K562 (cell line): ENCODE data around the gene MAGEB4. TPM values are rescaled to one million over a fixed set of nuclear protein-coding genes. Genes with fewer than 3 reads are reported as not detected.

Experiments used
- ARNT ChIP-seq, 2 experiments: fragments of 450-650 bp; IDR thresholded peaks; 2 replicates each; pipeline ENCODE4 v1.6.1; 2016; ENCODE audit warnings: mild to moderate bottlenecking in 1 of 2
- BRD9 ChIP-seq: fragments of 450-650 bp; IDR thresholded peaks from 2 replicates; pipeline ENCODE4 v1.6.1; 2018; ENCODE audit warnings: low read depth; ENCODE audit not compliant: partially characterized antibody
- CBX2 ChIP-seq: fragments of 200-600 bp; sonication (generic); IDR thresholded peaks from one replicate; pipeline ENCODE4 v1.6.1; 2012; ENCODE audit warnings: mild to moderate bottlenecking, low read length, inconsistent platforms; ENCODE audit not compliant: insufficient read depth, poor library complexity, severe bottlenecking
- CHCHD3 ChIP-seq: fragments of 250-450 bp; sonication (Bioruptor Pico); IDR thresholded peaks from 2 replicates; pipeline ENCODE4 v2.1.2; 2022; ENCODE audit warnings: mild to moderate bottlenecking
- DIDO1 ChIP-seq: fragments of 450-650 bp; IDR thresholded peaks from 2 replicates; pipeline ENCODE4 v1.6.1; 2016; ENCODE audit warnings: low read depth, missing biosample characterization, missing genetic modification characterization
- GABPA ChIP-seq: fragments of 200-800 bp; sonication (Bioruptor generic); conservative IDR thresholded peaks from 2 replicates; pipeline ENCODE4 v1.6.1; 2016; ENCODE audit warnings: low read depth, missing genetic modification characterization, missing compliant biosample characterization
- HMG20A ChIP-seq: fragments of 450-650 bp; formaldehyde crosslinking; conservative IDR thresholded peaks from 2 replicates; pipeline ENCODE4 v1.4.0; 2020; ENCODE audit warnings: mild to moderate bottlenecking, mixed read lengths
- SAFB2 ChIP-seq: fragments of 200-400 bp; formaldehyde crosslinking; IDR thresholded peaks from 2 replicates; pipeline ENCODE4 v1.6.1; 2018; ENCODE audit warnings: borderline replicate concordance, low read length, low read depth, moderate library complexity; ENCODE audit not compliant: severe bottlenecking
- TCFL5 ChIP-seq: fragments of 250-450 bp; sonication (Bioruptor Pico); conservative IDR thresholded peaks from 2 replicates; pipeline ENCODE4 v1.6.1; 2021; ENCODE audit warnings: mild to moderate bottlenecking, moderate library complexity, matching md5 sums
- TRIM24 ChIP-seq, 2 experiments: fragments of 450-650 bp; IDR thresholded peaks; 2 replicates each; pipeline ENCODE4 v1.6.1; 2016
- ZBTB17 ChIP-seq: fragments of 450-650 bp; formaldehyde crosslinking; IDR thresholded peaks from 2 replicates; pipeline ENCODE4 v1.4.0; 2020; ENCODE audit warnings: mild to moderate bottlenecking
- ZBTB7A ChIP-seq: IDR thresholded peaks from 2 replicates; pipeline ENCODE4 v1.6.1; 2011; ENCODE audit warnings: low read depth, mild to moderate bottlenecking, low read length, moderate library complexity, borderline replicate concordance; ENCODE audit not compliant: control insufficient read depth
- ZNF347 ChIP-seq: fragments of 450-650 bp; formaldehyde crosslinking; IDR thresholded peaks from 2 replicates; pipeline ENCODE4 v1.4.0; 2020; ENCODE audit warnings: low read depth, mild to moderate bottlenecking, moderate library complexity
- ZNF431 ChIP-seq: sonication (generic); formaldehyde crosslinking; IDR thresholded peaks from 2 replicates; pipeline ENCODE4 v1.8.0; 2022; ENCODE audit warnings: mild to moderate bottlenecking, missing genetic modification reagents
- ZNF445 ChIP-seq: fragments of 250-450 bp; sonication (Bioruptor Pico); IDR thresholded peaks from 2 replicates; pipeline ENCODE4 v1.4.0; 2020; ENCODE audit warnings: low read depth, mild to moderate bottlenecking, moderate library complexity
- ZNF507 ChIP-seq: conservative IDR thresholded peaks from 2 replicates; pipeline ENCODE4 v1.6.1; 2017; ENCODE audit warnings: missing genetic modification characterization, missing compliant biosample characterization
- ZNF561 ChIP-seq: fragments of 450-650 bp; formaldehyde crosslinking; conservative IDR thresholded peaks from 2 replicates; pipeline ENCODE4 v1.4.0; 2020; ENCODE audit warnings: mild to moderate bottlenecking, moderate library complexity
- polyA plus RNA-seq, 8 experiments: library from polyadenylated mRNA; depleted of rRNA in 4 of 8; stranded (reverse) in 5 of 8; unstranded in 3 of 8; fragments of >200 nt; fragmentation: Nextera tagmentation in 2 of 8; fragmentation: Illumina TruSeq in 1 of 8; extraction: Ambion mirVana in 2 of 8; extraction: Trizol in 1 of 8; gene quantifications; 2 replicates each; pipeline versions ENCODE4 v1.2.1 to v1.2.3, GENCODE V29; 2011 to 2014; ENCODE audit warnings: inconsistent platforms in 1 of 8, missing spikeins in 1 of 8
- total RNA-seq, 7 experiments: library from RNA; depleted of rRNA in 6 of 7; stranded (reverse); fragments of >200 nt in 6 of 7; fragmentation: Illumina TruSeq in 2 of 7; extraction: Trizol in 2 of 7; gene quantifications; 2 replicates each; pipeline versions ENCODE4 v1.2.1 to v1.2.3, GENCODE V29; 2011 to 2021; ENCODE audit warnings: low replicate concordance in 1 of 7
- TF ChIP-seq, protein P1 (sequence below), 2 experiments: fragments of 450-650 bp in 1 of 2; sonication (generic) in 1 of 2; formaldehyde crosslinking; conservative IDR thresholded peaks; 2 replicates each; pipeline versions ENCODE4 v1.4.0 to v1.8.1; 2020 to 2022; ENCODE audit warnings: mild to moderate bottlenecking in 1 of 2, missing genetic modification reagents in 1 of 2
- TF ChIP-seq, protein P2 (sequence below): sonication (generic); formaldehyde crosslinking; IDR thresholded peaks from 2 replicates; pipeline ENCODE4 v1.8.1; 2023; ENCODE audit warnings: missing genetic modification reagents, mild to moderate bottlenecking, borderline replicate concordance
- TF ChIP-seq, protein P3 (sequence below), 2 experiments: IDR thresholded peaks in 1 of 2; conservative IDR thresholded peaks in 1 of 2; 2 replicates each; pipeline ENCODE4 v1.6.1; 2016; ENCODE audit warnings: low read depth in 2 of 2, mild to moderate bottlenecking in 1 of 2, missing compliant biosample characterization in 1 of 2, missing genetic modification characterization in 1 of 2, moderate library complexity in 1 of 2

MAGEB4 gene
- total and polyA plus RNA-seq, 9 of the 15 experiments (the other 6 are each of a cell fraction or from before 2014, with no cell fraction given) = 0.04 to 0.09 (median 0.06) TPM; not detected in 6

DNA sequence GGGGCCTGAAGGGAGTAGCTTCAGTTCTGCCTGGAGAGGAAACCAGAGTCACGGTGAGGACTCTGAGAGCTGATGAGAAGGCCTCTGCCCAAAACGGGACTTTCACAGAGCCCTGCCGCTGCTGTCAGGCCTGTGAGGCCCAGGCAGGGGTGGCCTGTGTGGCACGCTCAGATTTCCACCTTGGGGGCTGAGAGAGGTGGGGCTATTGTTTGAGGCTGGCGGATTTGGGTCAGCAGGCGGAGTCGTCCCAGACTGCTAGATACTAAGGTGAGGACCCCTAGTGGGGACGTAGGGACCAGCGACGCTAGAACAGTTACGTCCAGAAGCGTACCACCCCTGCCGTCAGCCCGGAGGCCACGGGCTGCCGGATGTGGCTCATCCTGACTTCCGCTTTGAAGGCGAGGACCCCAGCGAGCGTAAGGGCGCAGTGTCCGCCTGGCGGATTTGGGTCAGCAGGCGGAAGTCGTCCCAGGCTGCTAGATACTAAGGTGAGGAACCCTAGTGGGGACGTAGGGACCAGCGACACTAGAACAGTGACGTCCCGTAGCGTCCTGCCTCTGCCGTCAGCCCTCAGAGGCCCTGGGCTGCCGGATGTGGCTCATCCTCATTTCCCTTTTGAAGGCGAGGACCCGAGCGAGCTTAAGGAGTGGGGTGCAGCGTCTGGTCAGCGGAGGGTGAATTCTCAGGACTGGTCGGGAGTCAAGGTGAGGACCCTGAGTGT, 5.1 kb downstream of the MAGEB4 start, which contains the start of gene MAGEB1 (continued):
- TF ChIP-seq, protein P1, sequence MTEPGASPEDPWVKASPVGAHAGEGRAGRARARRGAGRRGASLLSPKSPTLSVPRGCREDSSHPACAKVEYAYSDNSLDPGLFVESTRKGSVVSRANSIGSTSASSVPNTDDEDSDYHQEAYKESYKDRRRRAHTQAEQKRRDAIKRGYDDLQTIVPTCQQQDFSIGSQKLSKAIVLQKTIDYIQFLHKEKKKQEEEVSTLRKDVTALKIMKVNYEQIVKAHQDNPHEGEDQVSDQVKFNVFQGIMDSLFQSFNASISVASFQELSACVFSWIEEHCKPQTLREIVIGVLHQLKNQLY (CRISPR knock-in tag; conservative IDR thresholded peaks at IDR 0.05) = no peak
- TF ChIP-seq CHCHD3 (CRISPR knock-in tag) = no peak
- no peak for TF ChIP-seq ZBTB17 (CRISPR knock-in tag)
- TF ChIP-seq ZNF445 (CRISPR knock-in tag) = no peak
- no peak for TF ChIP-seq DIDO1 (tag)
- peak; percentile 95 for TF ChIP-seq GABPA (tag)
- TF ChIP-seq ZBTB7A = peak; percentile 47; the same call in 1 of the 2 replicates
- no peak for TF ChIP-seq SAFB2
- no peak for TF ChIP-seq HMG20A (CRISPR knock-in tag)
- TF ChIP-seq ZNF561 (CRISPR knock-in tag) = no peak
- TF ChIP-seq, protein P2, sequence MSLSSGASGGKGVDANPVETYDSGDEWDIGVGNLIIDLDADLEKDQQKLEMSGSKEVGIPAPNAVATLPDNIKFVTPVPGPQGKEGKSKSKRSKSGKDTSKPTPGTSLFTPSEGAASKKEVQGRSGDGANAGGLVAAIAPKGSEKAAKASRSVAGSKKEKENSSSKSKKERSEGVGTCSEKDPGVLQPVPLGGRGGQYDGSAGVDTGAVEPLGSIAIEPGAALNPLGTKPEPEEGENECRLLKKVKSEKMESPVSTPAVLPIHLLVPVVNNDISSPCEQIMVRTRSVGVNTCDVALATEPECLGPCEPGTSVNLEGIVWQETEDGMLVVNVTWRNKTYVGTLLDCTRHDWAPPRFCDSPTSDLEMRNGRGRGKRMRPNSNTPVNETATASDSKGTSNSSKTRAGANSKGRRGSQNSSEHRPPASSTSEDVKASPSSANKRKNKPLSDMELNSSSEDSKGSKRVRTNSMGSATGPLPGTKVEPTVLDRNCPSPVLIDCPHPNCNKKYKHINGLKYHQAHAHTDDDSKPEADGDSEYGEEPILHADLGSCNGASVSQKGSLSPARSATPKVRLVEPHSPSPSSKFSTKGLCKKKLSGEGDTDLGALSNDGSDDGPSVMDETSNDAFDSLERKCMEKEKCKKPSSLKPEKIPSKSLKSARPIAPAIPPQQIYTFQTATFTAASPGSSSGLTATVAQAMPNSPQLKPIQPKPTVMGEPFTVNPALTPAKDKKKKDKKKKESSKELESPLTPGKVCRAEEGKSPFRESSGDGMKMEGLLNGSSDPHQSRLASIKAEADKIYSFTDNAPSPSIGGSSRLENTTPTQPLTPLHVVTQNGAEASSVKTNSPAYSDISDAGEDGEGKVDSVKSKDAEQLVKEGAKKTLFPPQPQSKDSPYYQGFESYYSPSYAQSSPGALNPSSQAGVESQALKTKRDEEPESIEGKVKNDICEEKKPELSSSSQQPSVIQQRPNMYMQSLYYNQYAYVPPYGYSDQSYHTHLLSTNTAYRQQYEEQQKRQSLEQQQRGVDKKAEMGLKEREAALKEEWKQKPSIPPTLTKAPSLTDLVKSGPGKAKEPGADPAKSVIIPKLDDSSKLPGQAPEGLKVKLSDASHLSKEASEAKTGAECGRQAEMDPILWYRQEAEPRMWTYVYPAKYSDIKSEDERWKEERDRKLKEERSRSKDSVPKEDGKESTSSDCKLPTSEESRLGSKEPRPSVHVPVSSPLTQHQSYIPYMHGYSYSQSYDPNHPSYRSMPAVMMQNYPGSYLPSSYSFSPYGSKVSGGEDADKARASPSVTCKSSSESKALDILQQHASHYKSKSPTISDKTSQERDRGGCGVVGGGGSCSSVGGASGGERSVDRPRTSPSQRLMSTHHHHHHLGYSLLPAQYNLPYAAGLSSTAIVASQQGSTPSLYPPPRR (CRISPR knock-in tag) = no peak
- no peak for TF ChIP-seq BRD9
- TF ChIP-seq ZNF347 (CRISPR knock-in tag) = no peak
- TF ChIP-seq TCFL5 (CRISPR knock-in tag) = no peak
- TF ChIP-seq ZNF431 (CRISPR knock-in tag) = no peak
- TF ChIP-seq ARNT (IDR thresholded peaks at IDR 0.05) = no peak
- TF ChIP-seq, protein P3, sequence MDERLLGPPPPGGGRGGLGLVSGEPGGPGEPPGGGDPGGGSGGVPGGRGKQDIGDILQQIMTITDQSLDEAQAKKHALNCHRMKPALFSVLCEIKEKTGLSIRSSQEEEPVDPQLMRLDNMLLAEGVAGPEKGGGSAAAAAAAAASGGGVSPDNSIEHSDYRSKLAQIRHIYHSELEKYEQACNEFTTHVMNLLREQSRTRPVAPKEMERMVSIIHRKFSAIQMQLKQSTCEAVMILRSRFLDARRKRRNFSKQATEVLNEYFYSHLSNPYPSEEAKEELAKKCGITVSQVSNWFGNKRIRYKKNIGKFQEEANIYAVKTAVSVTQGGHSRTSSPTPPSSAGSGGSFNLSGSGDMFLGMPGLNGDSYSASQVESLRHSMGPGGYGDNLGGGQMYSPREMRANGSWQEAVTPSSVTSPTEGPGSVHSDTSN (CRISPR knock-in tag; IDR thresholded peaks at IDR 0.05; ENCODE audit: low read depth) = no peak
- TF ChIP-seq, protein P3 (tag; conservative IDR thresholded peaks at IDR 0.05; ENCODE audit: low read depth) = no peak
- TF ChIP-seq ZNF507 (tag) = no peak
- no peak for TF ChIP-seq TRIM24 (IDR thresholded peaks at IDR 0.05)
- TF ChIP-seq CBX2 = no peak
